Measurements from ENCODE around the gene CPEB3. TPM values are rescaled to one million over a fixed set of nuclear protein-coding genes. Genes with fewer than 3 reads are reported as not detected.

The CPEB3 gene
- total and polyA plus RNA-seq, 10 donors, result 1.0 to 10.1 (median 7.3) TPM

DNA sequence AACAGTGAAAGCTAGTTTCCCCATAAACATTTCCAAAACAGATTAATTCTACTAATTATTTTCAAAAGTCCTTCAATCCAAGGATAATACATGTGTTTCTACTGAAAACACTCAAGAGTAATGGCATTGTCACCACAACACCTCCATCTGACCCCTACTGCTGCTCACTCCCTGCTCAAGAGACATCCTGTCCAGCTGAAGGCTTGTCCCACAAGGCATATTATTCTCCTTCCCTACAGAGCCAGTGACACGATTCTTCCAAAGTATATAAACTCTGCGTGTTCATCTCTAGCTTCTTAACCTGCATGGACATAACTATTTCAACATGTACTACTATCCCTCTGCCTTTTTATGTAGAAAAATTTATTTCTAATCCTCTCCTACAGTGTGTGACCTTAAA is 182.1 kb downstream of the CPEB3 start:
- Histone ChIP-seq H3K9me3 (no peaks in the 10 kb centered on the region), H3K27ac (no peak overlapping the region), H3K36me3 (peaks cover 0 to 27% (median 2%) of the 10 kb centered on the region in 6 donors), H3K4me3 (no peak overlapping the region), H3K27me3 (replicated peaks in 1 of 7) (no peaks in the 10 kb centered on the region), H3K4me1 (peaks cover 0 to 10% (median 0%) of the 10 kb centered on the region in 6 donors)
- intact Hi-C loops (cut with DNase I; ENCODE audit: low total_unique reads), result no loop called here
- WGBS, 5 donors, result 77 to 94% (median 90%) methylated on average over 2 of the region's 2 CpGs
- TF ChIP-seq, protein P1, sequence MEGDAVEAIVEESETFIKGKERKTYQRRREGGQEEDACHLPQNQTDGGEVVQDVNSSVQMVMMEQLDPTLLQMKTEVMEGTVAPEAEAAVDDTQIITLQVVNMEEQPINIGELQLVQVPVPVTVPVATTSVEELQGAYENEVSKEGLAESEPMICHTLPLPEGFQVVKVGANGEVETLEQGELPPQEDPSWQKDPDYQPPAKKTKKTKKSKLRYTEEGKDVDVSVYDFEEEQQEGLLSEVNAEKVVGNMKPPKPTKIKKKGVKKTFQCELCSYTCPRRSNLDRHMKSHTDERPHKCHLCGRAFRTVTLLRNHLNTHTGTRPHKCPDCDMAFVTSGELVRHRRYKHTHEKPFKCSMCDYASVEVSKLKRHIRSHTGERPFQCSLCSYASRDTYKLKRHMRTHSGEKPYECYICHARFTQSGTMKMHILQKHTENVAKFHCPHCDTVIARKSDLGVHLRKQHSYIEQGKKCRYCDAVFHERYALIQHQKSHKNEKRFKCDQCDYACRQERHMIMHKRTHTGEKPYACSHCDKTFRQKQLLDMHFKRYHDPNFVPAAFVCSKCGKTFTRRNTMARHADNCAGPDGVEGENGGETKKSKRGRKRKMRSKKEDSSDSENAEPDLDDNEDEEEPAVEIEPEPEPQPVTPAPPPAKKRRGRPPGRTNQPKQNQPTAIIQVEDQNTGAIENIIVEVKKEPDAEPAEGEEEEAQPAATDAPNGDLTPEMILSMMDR (IDR thresholded peaks at IDR 0.05 in 8 of 11, conservative IDR thresholded peaks at IDR 0.05 in 3 of 11), result no peak
- TF ChIP-seq POLR2A (IDR thresholded peaks at IDR 0.05) (no peak), POLR2AphosphoS5 (IDR thresholded peaks at IDR 0.05) (no peak)
- no peak for DNase-seq

DNA sequence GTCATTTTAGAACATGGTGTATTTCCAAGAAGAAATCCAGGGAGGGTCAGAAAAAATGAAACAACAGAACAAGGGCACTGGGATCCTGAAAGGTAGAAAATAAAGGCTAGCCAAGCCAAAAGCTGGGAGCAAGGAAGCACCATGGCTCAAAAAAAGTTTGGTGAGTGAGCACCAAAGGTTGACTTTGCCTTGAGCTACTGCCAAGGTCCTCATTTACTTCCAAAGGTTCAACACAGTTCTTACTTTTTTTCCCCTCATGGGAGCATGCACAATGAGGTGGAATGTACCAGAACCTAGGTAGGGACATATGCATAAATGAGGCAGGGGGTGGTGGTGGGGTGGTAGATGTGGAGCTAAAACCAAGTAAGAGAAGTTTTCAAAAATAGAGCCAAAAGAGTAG is 182.8 kb downstream of the CPEB3 start:
- Histone ChIP-seq H3K4me3 (no peak overlapping the region), H3K27me3 (replicated peaks in 1 of 7) (no peaks in the 10 kb centered on the region), H3K36me3 (peaks cover 0 to 27% (median 2%) of the 10 kb centered on the region in 6 donors), H3K9me3 (no peaks in the 10 kb centered on the region), H3K27ac (no peak overlapping the region), H3K4me1 (peaks cover 0 to 10% (median 0%) of the 10 kb centered on the region in 6 donors)
- intact Hi-C loops (cut with DNase I; ENCODE audit: low total_unique reads), result no loop called here
- TF ChIP-seq POLR2A (IDR thresholded peaks at IDR 0.05), result no peak
- TF ChIP-seq, protein P1 (IDR thresholded peaks at IDR 0.05 in 8 of 11, conservative IDR thresholded peaks at IDR 0.05 in 3 of 11), result no peak
- no peak for TF ChIP-seq POLR2AphosphoS5 (IDR thresholded peaks at IDR 0.05)
- DNase-seq, result no peak

DNA sequence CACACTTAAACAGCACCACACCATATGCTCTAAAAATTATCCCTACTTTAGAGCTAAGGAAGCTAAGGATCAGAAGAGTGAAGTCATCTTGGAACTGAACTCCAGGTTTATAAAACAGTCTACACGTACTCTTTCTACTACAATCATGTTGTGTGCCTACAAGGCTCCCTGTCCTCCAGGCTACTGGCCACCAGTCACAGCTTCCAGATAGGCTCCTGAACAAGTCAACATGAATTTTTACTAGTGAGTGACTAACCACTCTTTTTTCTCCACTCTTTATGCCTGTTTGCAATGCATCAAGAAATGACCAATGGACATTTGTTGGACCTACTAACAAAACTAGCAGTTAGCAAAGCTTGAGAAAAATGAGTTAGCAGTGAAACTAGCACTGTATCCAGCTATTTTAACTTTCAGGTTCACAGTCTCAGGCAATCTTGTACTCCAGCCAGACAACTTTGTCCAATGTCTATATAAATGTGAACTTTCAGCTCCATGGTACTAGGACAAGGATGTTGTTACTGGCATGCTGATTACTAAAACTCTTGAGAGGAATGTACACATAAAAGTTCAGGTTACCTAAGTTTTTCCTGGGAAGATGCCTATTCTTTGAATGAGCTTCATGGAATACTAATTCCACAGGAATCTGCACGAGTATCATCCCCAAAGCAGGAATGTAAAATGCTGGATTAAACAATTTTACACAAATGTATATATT is 187.3 kb downstream of the CPEB3 start:
- H3K4me3 ChIP-seq, result no peak overlapping the region
- no peaks in the 10 kb centered on the region for H3K9me3 ChIP-seq
- intact Hi-C loops (cut with DNase I; ENCODE audit: low total_unique reads), result no loop called here
- no peak overlapping the region for H3K27ac ChIP-seq
- TF ChIP-seq POLR2AphosphoS5 (IDR thresholded peaks at IDR 0.05) (no peak), POLR2A (IDR thresholded peaks at IDR 0.05) (no peak)
- TF ChIP-seq, protein P1 (IDR thresholded peaks at IDR 0.05 in 8 of 11, conservative IDR thresholded peaks at IDR 0.05 in 3 of 11), result no peak
- DNase-seq, result no peak
- H3K27me3 ChIP-seq (replicated peaks in 1 of 7), result no peaks in the 10 kb centered on the region
- 87 to 96% (median 90%) methylated on average over 2 of the region's 2 CpGs for WGBS, 5 donors
- peaks cover 0 to 30% (median 11%) of the 10 kb centered on the region in 6 donors for H3K4me1 ChIP-seq
- H3K36me3 ChIP-seq, result peaks cover 0 to under 1% (median 0%) of the 10 kb centered on the region in 6 donors

DNA sequence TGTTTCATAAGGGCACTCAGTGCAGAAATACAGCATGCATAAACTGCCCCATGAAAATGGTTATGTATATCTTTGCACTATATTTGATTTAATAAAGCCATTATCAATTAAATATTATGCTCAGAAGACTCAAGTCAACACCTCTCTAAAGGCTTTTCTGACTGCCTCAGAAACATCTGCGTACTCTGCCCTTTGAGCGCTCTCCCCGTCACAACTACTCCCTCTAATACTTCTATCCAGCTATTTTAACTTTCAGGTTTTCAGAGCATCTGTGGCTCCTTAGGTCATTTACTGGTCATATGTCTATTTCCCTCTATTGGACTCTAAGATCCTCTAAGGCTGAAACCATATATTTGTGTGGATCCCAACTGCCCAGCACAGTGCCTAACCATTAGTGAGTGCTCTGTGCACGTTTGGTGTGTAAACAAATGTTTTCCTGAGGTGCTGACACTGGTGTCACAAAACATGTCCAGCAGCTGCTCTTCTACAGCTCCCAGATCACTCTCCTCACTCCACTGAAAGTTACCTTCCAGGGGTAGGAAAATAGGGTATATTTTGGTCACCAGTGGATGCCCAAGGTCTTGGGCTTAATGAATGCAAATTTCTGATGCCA is 188.2 kb downstream of the CPEB3 start:
- TF ChIP-seq POLR2AphosphoS5 (IDR thresholded peaks at IDR 0.05) (no peak), POLR2A (IDR thresholded peaks at IDR 0.05) (no peak)
- TF ChIP-seq, protein P1 (IDR thresholded peaks at IDR 0.05 in 8 of 11, conservative IDR thresholded peaks at IDR 0.05 in 3 of 11), result no peak
- no peaks in the 10 kb centered on the region for H3K36me3 ChIP-seq
- H3K9me3 ChIP-seq, result no peaks in the 10 kb centered on the region
- DNase-seq, result no peak
- no peak overlapping the region for H3K27ac ChIP-seq
- no peaks in the 10 kb centered on the region for H3K27me3 ChIP-seq (replicated peaks in 1 of 7)
- intact Hi-C loops (cut with DNase I; ENCODE audit: low total_unique reads), result no loop called here
- H3K4me3 ChIP-seq, result no peak overlapping the region
- H3K4me1 ChIP-seq, result peaks cover 0 to 26% (median 11%) of the 10 kb centered on the region in 6 donors
- 88 to 95% (median 92%) methylated on average over 4 of the region's 4 CpGs for WGBS, 5 donors
